GM21360 (cell line): ENCODE results near the gene GNB5.

Source experiments
- ATAC-seq: cut with Tn5 transposase; IDR thresholded peaks from one replicate; pipeline ENCODE4 v1.9.1; 2021; ENCODE audit warnings: mild to moderate bottlenecking, moderate library complexity; ENCODE audit not compliant: unreplicated experiment

GNB5 gene

GRCh38 chr15:52115598-52116427 is 75.4 kb downstream of the GNB5 start:
- ATAC-seq, result no peak

- ATAC-seq, result no peak
Measured at GRCh38 chr15:52114261-52115055, 76.7 kb downstream of the GNB5 start.

GRCh38 chr15:52113708-52114107 is 77.5 kb downstream of the GNB5 start:
- no peak for ATAC-seq

GRCh38 chr15:52113235-52113634 is 78.0 kb downstream of the GNB5 start:
- ATAC-seq, result no peak

- no peak for ATAC-seq
Measured at GRCh38 chr15:52112203-52112750, 78.9 kb downstream of the GNB5 start.

- no peak for ATAC-seq
Measured at GRCh38 chr15:52111517-52112202, 79.5 kb downstream of the GNB5 start.

GRCh38 chr15:52109559-52110451 is 81.4 kb downstream of the GNB5 start:
- ATAC-seq, result peak; percentile 52

- ATAC-seq, result no peak
Measured at GRCh38 chr15:52107238-52107637, 84.0 kb downstream of the GNB5 start.

GRCh38 chr15:52106641-52107040 is 84.6 kb downstream of the GNB5 start:
- no peak for ATAC-seq

GRCh38 chr15:52105846-52106245 is 85.3 kb downstream of the GNB5 start:
- ATAC-seq, result no peak

- ATAC-seq, result peak; percentile 23
Measured at GRCh38 chr15:52104532-52105004, 86.6 kb downstream of the GNB5 start.

GRCh38 chr15:52103217-52104207 is 87.7 kb downstream of the GNB5 start:
- ATAC-seq, result peak; percentile 83

GRCh38 chr15:52102463-52102862 is 88.7 kb downstream of the GNB5 start:
- no peak for ATAC-seq

- no peak for ATAC-seq
Measured at GRCh38 chr15:52101542-52102323, 89.5 kb downstream of the GNB5 start.

GRCh38 chr15:52100807-52101442 is 90.3 kb downstream of the GNB5 start:
- no peak for ATAC-seq

- no peak for ATAC-seq
Measured at GRCh38 chr15:52099651-52100272, 91.4 kb downstream of the GNB5 start.

- ATAC-seq, result no peak
Measured at GRCh38 chr15:52098323-52098722, 92.9 kb downstream of the GNB5 start.
